Measurements from ENCODE around the gene PCP4L1.

DNA sequence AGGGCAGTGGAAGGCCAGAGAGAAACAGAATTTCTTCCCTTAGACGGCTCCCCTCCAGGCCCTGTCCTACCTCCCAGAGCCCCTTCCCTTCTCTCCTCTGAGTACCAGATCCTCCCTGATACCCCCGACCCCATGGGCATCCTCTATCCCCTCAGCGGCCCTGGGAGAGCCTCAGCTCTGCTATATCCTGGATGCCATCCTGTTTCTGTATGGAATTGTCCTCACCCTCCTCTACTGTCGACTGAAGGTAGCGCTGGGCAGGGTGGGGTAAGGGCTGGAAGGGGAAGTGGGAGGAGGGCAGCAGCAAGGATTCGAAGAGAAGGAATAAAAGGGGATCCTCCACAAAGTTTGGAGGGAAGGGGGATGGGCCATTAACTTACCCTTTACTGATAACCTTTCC, 40.7 kb upstream of the PCP4L1 start:
- TF ChIP-seq, protein P1, sequence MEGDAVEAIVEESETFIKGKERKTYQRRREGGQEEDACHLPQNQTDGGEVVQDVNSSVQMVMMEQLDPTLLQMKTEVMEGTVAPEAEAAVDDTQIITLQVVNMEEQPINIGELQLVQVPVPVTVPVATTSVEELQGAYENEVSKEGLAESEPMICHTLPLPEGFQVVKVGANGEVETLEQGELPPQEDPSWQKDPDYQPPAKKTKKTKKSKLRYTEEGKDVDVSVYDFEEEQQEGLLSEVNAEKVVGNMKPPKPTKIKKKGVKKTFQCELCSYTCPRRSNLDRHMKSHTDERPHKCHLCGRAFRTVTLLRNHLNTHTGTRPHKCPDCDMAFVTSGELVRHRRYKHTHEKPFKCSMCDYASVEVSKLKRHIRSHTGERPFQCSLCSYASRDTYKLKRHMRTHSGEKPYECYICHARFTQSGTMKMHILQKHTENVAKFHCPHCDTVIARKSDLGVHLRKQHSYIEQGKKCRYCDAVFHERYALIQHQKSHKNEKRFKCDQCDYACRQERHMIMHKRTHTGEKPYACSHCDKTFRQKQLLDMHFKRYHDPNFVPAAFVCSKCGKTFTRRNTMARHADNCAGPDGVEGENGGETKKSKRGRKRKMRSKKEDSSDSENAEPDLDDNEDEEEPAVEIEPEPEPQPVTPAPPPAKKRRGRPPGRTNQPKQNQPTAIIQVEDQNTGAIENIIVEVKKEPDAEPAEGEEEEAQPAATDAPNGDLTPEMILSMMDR (IDR thresholded peaks at IDR 0.05): no peak
- TF ChIP-seq POLR2A (IDR thresholded peaks at IDR 0.05): no peak

All from tibial nerve (tissue), 3 donors.